Measurements from ENCODE around the gene DNAH8. TPM values are rescaled to one million over a fixed set of nuclear protein-coding genes. Genes with fewer than 3 reads are reported as not detected.
"Not testable (repeated sequence)": the region's sequence is repeated elsewhere in the genome, so short reads cannot be mapped to it uniquely, and the experiment has no call there.

Gene DNAH8
- total and polyA plus RNA-seq, 2 donors (not counting 3 experiments of a cell fraction or from before 2014, with no cell fraction given) = 0.29 to 0.61 TPM

- CTCF ChIA-PET = interaction anchor here (1.3 kb wide), 1 partner anchor 116 kb away, joined by 3 read pairs; no protein-coding TSS in a partner anchor
- POLR2A ChIA-PET; intact Hi-C loops (cut with micrococcal nuclease); H4K20me1 ChIP-seq (replicated peaks; ENCODE audit: control insufficient read depth, extremely low read depth, insufficient read depth, low read length); H3K9me1 ChIP-seq (replicated peaks; ENCODE audit: control insufficient read depth, extremely low read depth, insufficient read depth, low read length); H3K4me3 ChIP-seq (replicated peaks in 1 of 3; ENCODE audit: insufficient read depth in 1 of 3, low read depth in 1 of 3, low read length in 3 of 3); H3K4me1 ChIP-seq (ENCODE audit: control insufficient read depth, extremely low read depth, insufficient read depth, low read length); BruUV-seq (replicated peaks); H3K27ac ChIP-seq (ENCODE audit: insufficient read depth, low read depth, low read length); H3K36me3 ChIP-seq (ENCODE audit: control insufficient read depth in 2 of 2, extremely low read depth in 1 of 2, insufficient read depth in 2 of 2, low read length in 2 of 2); H3K9ac ChIP-seq (replicated peaks; ENCODE audit: extremely low read depth, insufficient read depth, low read length); FAIRE-seq; H3K9me3 ChIP-seq (replicated peaks; ENCODE audit: control insufficient read depth, insufficient read depth, low read length); H2AFZ ChIP-seq (ENCODE audit: low read depth, low read length); DNase-seq (ENCODE audit: low read depth, low spot score); dilution Hi-C loops (cut with MboI; ENCODE audit: extremely low pct_ligation_motif_present, low sequenced_read_pairs); H3K27me3 ChIP-seq (ENCODE audit: control insufficient read depth in 2 of 2, insufficient read depth in 2 of 2, low read length in 2 of 2); H3K4me2 ChIP-seq (ENCODE audit: insufficient read depth, low read length); H3K79me2 ChIP-seq (ENCODE audit: control insufficient read depth, insufficient read depth, low read length): not testable (repeated sequence)
Measured at GRCh38 chr6:38921540-38921939, 206.4 kb downstream of the DNAH8 start.

GRCh38 chr6:38924791-38925509 lies 209.8 kb downstream of the DNAH8 start:
- no peaks in the 10 kb centered on the region for H3K36me3 ChIP-seq (ENCODE audit: control insufficient read depth in 2 of 2, extremely low read depth in 1 of 2, insufficient read depth in 2 of 2, low read length in 2 of 2)
- H3K9me1 ChIP-seq (replicated peaks; ENCODE audit: control insufficient read depth, extremely low read depth, insufficient read depth, low read length) = no peaks in the 10 kb centered on the region
- H3K79me2 ChIP-seq (ENCODE audit: control insufficient read depth, insufficient read depth, low read length) = no peaks in the 10 kb centered on the region
- DNase-seq (ENCODE audit: low read depth, low spot score) (no peak), FAIRE-seq (no peak)
- H2AFZ ChIP-seq (ENCODE audit: low read depth, low read length) = no peak overlapping the region
- H3K27ac ChIP-seq (ENCODE audit: insufficient read depth, low read depth, low read length) = no peak overlapping the region
- POLR2A ChIA-PET = interaction anchor here (0.7 kb wide), 1 partner anchor 1286 kb away, joined by 4 read pairs; no protein-coding TSS in a partner anchor
- CTCF ChIA-PET = no interaction called here
- H3K4me2 ChIP-seq (ENCODE audit: insufficient read depth, low read length) = no peak overlapping the region
- intact Hi-C loops (cut with micrococcal nuclease) = no loop called here
- H4K20me1 ChIP-seq (replicated peaks; ENCODE audit: control insufficient read depth, extremely low read depth, insufficient read depth, low read length) = no peaks in the 10 kb centered on the region
- H3K4me3 ChIP-seq (replicated peaks in 1 of 3; ENCODE audit: insufficient read depth in 1 of 3, low read depth in 1 of 3, low read length in 3 of 3) = no peak overlapping the region
- TF ChIP-seq CTCF (IDR thresholded peaks at IDR 0.05; ENCODE audit: extremely low read depth in 1 of 2, insufficient read depth in 1 of 2, low read depth in 1 of 2, low read length in 2 of 2) (no peak), POLR2AphosphoS5 (IDR thresholded peaks at IDR 0.05; ENCODE audit: insufficient read depth, low read depth, low read length) (no peak), EZH2 (IDR thresholded peaks at IDR 0.05; ENCODE audit: borderline replicate concordance, low read depth, low read length, severe bottlenecking) (no peak)
- H3K4me1 ChIP-seq (ENCODE audit: control insufficient read depth, extremely low read depth, insufficient read depth, low read length) = no peaks in the 10 kb centered on the region
- BruUV-seq (replicated peaks) = no TSS peak
- H3K9me3 ChIP-seq (replicated peaks; ENCODE audit: control insufficient read depth, insufficient read depth, low read length) = no peaks in the 10 kb centered on the region
- dilution Hi-C loops (cut with MboI; ENCODE audit: extremely low pct_ligation_motif_present, low sequenced_read_pairs) = no loop called here
- no peak overlapping the region for H3K9ac ChIP-seq (replicated peaks; ENCODE audit: extremely low read depth, insufficient read depth, low read length)
- H3K27me3 ChIP-seq (ENCODE audit: control insufficient read depth in 2 of 2, insufficient read depth in 2 of 2, low read length in 2 of 2) = peaks cover 13 to 18% of the 10 kb centered on the region in 2 experiments
